GM23338 (cell line): ENCODE data around the gene NKX3-2.

Experiments
- CREB1 ChIP-seq: fragments of 250-450 bp; sonication (Bioruptor Pico); IDR thresholded peaks from 2 replicates; pipeline ENCODE4 v1.5.0; 2020; ENCODE audit warnings: low read depth, mild to moderate bottlenecking, moderate library complexity
- EZH2 ChIP-seq: fragments of 200-600 bp; sonication (generic); IDR thresholded peaks from one replicate; pipeline ENCODE4 v1.8.0; 2017; ENCODE audit warnings: antibody characterized with exemption, mild to moderate bottlenecking, low read depth; ENCODE audit not compliant: unreplicated experiment
- EZH2phosphoT487 ChIP-seq: fragments of 200-600 bp; sonication (generic); IDR thresholded peaks from one replicate; pipeline ENCODE4 v1.8.1; 2018; ENCODE audit warnings: antibody characterized with exemption; ENCODE audit not compliant: unreplicated experiment
- POLR2AphosphoS5 ChIP-seq: IDR thresholded peaks from 2 replicates; pipeline ENCODE4 v1.6.1; 2016; ENCODE audit warnings: antibody characterized with exemption, low read depth
- REST ChIP-seq: IDR thresholded peaks from one replicate; pipeline ENCODE4 v1.6.1; 2018; ENCODE audit warnings: antibody characterized with exemption; ENCODE audit not compliant: unreplicated experiment
- TF ChIP-seq, protein P1 (sequence below), 2 experiments: fragments of 200-600 bp in 1 of 2; sonication (generic) in 1 of 2; conservative IDR thresholded peaks; 2 replicates each; pipeline versions ENCODE4 v1.5.1 to v1.6.1; 2016 to 2017; ENCODE audit warnings: antibody characterized with exemption in 2 of 2, low read depth in 2 of 2, mild to moderate bottlenecking in 2 of 2, moderate library complexity in 1 of 2
- TF ChIP-seq, protein P2 (sequence below): IDR thresholded peaks from 2 replicates; pipeline ENCODE4 v1.6.1; 2016; ENCODE audit warnings: antibody characterized with exemption

GRCh38 chr4:13525606-13526281, 18.6 kb downstream of the NKX3-2 start:
- TF ChIP-seq, protein P1, sequence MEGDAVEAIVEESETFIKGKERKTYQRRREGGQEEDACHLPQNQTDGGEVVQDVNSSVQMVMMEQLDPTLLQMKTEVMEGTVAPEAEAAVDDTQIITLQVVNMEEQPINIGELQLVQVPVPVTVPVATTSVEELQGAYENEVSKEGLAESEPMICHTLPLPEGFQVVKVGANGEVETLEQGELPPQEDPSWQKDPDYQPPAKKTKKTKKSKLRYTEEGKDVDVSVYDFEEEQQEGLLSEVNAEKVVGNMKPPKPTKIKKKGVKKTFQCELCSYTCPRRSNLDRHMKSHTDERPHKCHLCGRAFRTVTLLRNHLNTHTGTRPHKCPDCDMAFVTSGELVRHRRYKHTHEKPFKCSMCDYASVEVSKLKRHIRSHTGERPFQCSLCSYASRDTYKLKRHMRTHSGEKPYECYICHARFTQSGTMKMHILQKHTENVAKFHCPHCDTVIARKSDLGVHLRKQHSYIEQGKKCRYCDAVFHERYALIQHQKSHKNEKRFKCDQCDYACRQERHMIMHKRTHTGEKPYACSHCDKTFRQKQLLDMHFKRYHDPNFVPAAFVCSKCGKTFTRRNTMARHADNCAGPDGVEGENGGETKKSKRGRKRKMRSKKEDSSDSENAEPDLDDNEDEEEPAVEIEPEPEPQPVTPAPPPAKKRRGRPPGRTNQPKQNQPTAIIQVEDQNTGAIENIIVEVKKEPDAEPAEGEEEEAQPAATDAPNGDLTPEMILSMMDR (conservative IDR thresholded peaks at IDR 0.05; ENCODE audit: low read depth in 2 of 2): no peak
- TF ChIP-seq EZH2 (peak; percentile 95), POLR2AphosphoS5 (no peak), CREB1 (CRISPR knock-in tag) (no peak), EZH2phosphoT487 (no peak), REST (no peak)
- TF ChIP-seq, protein P2, sequence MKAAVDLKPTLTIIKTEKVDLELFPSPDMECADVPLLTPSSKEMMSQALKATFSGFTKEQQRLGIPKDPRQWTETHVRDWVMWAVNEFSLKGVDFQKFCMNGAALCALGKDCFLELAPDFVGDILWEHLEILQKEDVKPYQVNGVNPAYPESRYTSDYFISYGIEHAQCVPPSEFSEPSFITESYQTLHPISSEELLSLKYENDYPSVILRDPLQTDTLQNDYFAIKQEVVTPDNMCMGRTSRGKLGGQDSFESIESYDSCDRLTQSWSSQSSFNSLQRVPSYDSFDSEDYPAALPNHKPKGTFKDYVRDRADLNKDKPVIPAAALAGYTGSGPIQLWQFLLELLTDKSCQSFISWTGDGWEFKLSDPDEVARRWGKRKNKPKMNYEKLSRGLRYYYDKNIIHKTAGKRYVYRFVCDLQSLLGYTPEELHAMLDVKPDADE: no peak
